AG04449 (cell line): Measurements from ENCODE around the gene IPO11.

ENCODE experiments used
- CTCF ChIA-PET: fragments of 350-600 bp; formaldehyde crosslinking; extraction: SDS; loops from one replicate; lab custom pipeline; 2021; ENCODE audit warnings: antibody characterized with exemption; lab: Yijun Ruan, JAX
- POLR2A ChIA-PET: fragments of 400-600, 350-600 bp; formaldehyde crosslinking; extraction: SDS; loops from one replicate; lab custom pipeline; 2020; ENCODE audit warnings: antibody characterized with exemption, inconsistent platforms; lab: Yijun Ruan, JAX
- DNase-seq: peaks from one replicate; pipeline ENCODE4 v3.0.0-alpha.2; 2010; ENCODE audit warnings: low read depth, low spot score
- H3K4me3 ChIP-seq: 2 replicates; pipeline ENCODE4 v1.5.1; 2011; ENCODE audit warnings: low read depth, mild to moderate bottlenecking, control low read depth, low read length
- TF ChIP-seq, protein P1 (sequence below): IDR thresholded peaks from one replicate; pipeline ENCODE4 v1.5.1; 2011; ENCODE audit warnings: mild to moderate bottlenecking, moderate library complexity, low read length, control low read depth, inconsistent platforms; ENCODE audit not compliant: insufficient read depth; ENCODE audit errors: missing control alignments

Gene IPO11

DNA sequence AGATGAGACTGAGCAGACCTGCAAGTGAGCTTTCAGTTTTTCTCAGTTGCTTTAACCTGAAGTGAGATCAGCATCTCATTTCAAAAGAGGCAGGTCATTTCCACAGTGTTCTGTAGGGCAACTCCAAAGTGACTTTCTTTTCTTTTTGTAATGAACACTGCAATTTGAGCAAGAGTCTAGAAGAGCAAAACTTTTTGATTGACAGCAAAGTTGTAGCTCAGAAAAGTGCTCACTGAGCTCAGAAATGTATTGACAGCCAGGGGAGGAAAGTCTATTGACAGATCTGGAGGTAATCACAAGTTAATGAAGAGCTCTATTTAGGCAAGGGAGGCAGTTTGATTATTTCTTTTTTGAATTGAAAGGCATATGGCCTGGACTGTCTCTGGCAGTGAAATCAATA, 220.7 kb downstream of the IPO11 start:
- no peak overlapping the region for H3K4me3 ChIP-seq
- no peak for DNase-seq
- TF ChIP-seq, protein P1, sequence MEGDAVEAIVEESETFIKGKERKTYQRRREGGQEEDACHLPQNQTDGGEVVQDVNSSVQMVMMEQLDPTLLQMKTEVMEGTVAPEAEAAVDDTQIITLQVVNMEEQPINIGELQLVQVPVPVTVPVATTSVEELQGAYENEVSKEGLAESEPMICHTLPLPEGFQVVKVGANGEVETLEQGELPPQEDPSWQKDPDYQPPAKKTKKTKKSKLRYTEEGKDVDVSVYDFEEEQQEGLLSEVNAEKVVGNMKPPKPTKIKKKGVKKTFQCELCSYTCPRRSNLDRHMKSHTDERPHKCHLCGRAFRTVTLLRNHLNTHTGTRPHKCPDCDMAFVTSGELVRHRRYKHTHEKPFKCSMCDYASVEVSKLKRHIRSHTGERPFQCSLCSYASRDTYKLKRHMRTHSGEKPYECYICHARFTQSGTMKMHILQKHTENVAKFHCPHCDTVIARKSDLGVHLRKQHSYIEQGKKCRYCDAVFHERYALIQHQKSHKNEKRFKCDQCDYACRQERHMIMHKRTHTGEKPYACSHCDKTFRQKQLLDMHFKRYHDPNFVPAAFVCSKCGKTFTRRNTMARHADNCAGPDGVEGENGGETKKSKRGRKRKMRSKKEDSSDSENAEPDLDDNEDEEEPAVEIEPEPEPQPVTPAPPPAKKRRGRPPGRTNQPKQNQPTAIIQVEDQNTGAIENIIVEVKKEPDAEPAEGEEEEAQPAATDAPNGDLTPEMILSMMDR = no peak
- CTCF ChIA-PET = no interaction called here
- POLR2A ChIA-PET = no interaction called here

DNA sequence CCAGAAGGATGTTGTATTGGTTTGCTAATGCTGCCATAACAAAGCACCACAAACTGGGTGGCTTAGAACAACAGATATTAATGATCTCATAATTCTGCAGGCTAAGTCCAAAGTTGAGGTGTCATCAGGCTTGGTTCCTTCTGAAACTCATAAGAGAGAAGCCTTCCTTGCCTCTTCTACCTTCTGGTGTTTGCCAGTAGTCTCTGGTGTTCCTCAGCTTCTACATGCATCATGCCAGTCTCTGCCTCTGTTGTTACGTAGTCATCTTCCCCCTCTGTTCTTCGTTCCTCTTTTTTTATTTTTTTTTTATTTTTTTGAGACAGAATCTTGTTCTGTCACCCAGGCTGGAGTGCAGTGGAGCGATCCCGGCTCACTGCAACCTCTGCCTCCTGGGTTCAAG, 227.9 kb downstream of the IPO11 start:
- no peak for DNase-seq
- no peak overlapping the region for H3K4me3 ChIP-seq
- POLR2A ChIA-PET = no interaction called here
- TF ChIP-seq, protein P1 = no peak
- CTCF ChIA-PET = no interaction called here

DNA sequence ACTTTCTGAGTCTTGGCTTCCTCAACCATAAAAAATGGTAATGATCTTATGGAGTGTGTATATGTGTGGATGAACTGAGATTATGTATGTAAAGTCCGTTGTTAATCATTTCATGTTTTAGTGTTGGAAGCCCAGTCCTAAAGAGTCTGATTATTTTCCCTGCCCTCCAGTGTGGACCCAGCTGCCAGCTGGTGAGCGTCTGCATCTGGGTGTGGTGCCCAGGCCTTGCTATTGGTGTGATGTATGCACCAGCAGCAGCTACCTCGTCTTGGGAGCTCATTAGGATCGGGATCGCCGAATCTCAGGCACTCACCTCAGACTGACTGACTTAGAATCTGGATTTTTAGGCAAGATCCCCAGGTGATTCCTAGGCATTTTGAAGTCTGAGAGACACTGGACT, 229.9 kb downstream of the IPO11 start:
- no peak for DNase-seq
- CTCF ChIA-PET = no interaction called here
- TF ChIP-seq, protein P1 = no peak
- H3K4me3 ChIP-seq = no peak overlapping the region
- POLR2A ChIA-PET = no interaction called here

DNA sequence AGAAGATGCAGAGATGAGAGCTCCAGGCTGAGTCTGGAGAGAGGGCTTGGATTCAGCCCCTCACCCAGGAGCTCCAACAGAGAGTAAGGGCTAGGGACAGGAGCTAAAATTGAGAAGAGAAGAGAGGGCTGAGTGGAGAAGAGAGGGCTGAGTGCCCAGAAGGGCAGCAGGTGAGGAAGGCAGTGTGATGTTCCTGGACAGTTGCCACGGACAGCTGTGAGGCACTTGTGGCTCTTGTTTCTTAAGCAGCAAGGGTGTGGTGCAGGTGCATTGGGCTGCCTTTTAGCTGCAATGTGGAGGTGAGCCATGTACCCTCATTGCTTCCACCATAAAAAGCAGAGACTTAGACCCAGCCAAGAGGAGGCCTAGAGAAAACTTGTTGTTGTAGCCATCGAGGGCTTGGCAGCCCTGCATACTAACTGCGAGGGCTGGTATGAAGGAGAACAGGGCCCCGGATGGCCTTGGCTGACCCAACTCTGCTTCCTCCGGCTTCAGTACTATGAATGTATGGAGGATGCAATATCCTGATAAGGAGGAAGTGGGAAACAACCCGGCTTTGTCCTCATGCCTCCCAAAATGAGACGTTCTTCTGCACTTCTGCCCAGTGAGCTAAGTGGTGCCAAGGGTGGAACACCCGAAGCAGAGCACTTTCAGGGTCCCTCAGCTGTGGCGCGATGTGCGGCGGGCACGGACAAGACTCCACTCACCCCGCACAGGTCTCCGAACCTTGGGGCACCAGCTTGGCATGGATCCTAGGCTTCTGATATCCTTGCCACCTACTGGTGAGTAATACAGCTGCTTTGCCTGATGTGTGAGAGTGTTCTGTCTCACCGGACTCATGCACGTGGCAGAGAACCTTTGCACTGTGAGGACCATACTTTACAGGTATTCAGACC, 231.2 kb downstream of the IPO11 start:
- CTCF ChIA-PET = no interaction called here
- TF ChIP-seq, protein P1 = no peak
- H3K4me3 ChIP-seq = no peak overlapping the region
- POLR2A ChIA-PET = no interaction called here
- no peak for DNase-seq

DNA sequence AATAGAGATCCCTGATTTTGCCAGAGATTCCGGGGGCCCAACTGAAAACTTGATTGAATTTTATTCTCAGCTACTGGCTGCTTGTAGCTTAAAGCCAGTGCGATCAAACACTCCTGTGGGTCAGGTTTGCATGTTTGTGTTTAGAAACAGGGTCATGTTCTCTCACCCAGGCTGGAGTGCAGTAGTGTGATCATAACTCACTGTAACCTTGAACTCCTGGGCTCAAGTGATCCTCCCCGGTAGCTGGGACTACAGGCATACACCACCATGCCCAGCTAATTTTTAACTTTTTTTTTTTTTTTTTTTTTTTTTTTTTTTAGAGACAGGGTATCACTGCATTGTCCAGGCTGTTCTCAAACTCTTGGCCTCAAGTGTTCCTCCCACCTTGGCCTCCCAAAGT, 232.7 kb downstream of the IPO11 start:
- no peak overlapping the region for H3K4me3 ChIP-seq
- POLR2A ChIA-PET = no interaction called here
- TF ChIP-seq, protein P1 = no peak
- DNase-seq = no peak
- CTCF ChIA-PET = no interaction called here

DNA sequence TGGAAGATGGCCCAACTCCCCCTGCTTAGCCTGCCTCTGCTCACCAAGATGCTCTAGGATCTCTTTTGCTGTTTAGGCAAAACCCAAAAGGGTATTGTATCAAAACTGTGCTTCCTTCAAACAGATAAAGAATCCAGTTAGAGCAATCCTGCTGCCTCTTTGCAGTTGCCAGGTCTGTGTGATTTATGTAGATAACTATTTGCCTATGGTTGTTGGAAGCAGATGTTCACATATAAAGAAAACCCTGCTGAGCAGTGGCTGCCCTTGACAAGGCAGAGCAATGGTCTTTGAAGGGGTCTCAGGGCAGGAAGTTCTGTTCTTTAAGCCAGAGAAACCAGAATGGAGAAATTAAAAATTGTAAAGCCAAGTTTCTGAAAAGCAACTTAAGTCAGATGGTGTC, 234.7 kb downstream of the IPO11 start:
- no peak overlapping the region for H3K4me3 ChIP-seq
- ChIA-PET POLR2A (no interaction called here), CTCF (no interaction called here)
- DNase-seq = no peak
- TF ChIP-seq, protein P1 = no peak
